HG03460 (cell line): ENCODE measurements around the gene ZNF768.

ENCODE experiments used
- ATAC-seq: cut with Tn5 transposase; IDR thresholded peaks from one replicate; pipeline ENCODE4 v1.9.1; 2021; ENCODE audit not compliant: unreplicated experiment

ZNF768 gene

GRCh38 chr16:30526137-30526822, at the start of gene ZNF768:
Gene ZNF768 (minus strand): TSS chr16:30526566. CDS start chr16:30526413, 153 bp downstream.
- peak; percentile 24 for ATAC-seq

GRCh38 chr16:30574678-30575077, 48.3 kb upstream of the ZNF768 start:
- no peak for ATAC-seq

GRCh38 chr16:30571445-30572322, 45.3 kb upstream of the ZNF768 start, which contains the start of gene ZNF688:
Gene ZNF688 (minus strand): TSS chr16:30571714. CDS start chr16:30571629, 85 bp downstream.
- ATAC-seq = peak; percentile 77

GRCh38 chr16:30570636-30571444, 44.5 kb upstream of the ZNF768 start:
- ATAC-seq = no peak

- ATAC-seq = no peak
Measured at GRCh38 chr16:30569746-30570635, 43.6 kb upstream of the ZNF768 start.

GRCh38 chr16:30569281-30569680, 42.9 kb upstream of the ZNF768 start:
- ATAC-seq = no peak

- no peak for ATAC-seq
Measured at GRCh38 chr16:30567991-30568638, 41.7 kb upstream of the ZNF768 start.

GRCh38 chr16:30567160-30567990, 41.0 kb upstream of the ZNF768 start:
- no peak for ATAC-seq

- ATAC-seq = no peak
Measured at GRCh38 chr16:30566531-30566930, 40.2 kb upstream of the ZNF768 start.

GRCh38 chr16:30565984-30566383, 39.6 kb upstream of the ZNF768 start:
- ATAC-seq = no peak

GRCh38 chr16:30565526-30565925, 39.2 kb upstream of the ZNF768 start:
- ATAC-seq = no peak

GRCh38 chr16:30562021-30562420, 35.7 kb upstream of the ZNF768 start:
- no peak for ATAC-seq

- ATAC-seq = no peak
Measured at GRCh38 chr16:30561089-30561816, 34.9 kb upstream of the ZNF768 start.

GRCh38 chr16:30559690-30560089, 33.3 kb upstream of the ZNF768 start:
- ATAC-seq = no peak

GRCh38 chr16:30558789-30559377, 32.5 kb upstream of the ZNF768 start:
- no peak for ATAC-seq

- ATAC-seq = peak; percentile 86
Measured at GRCh38 chr16:30557957-30558788, 31.8 kb upstream of the ZNF768 start, which contains the start of gene ZNF764. Gene ZNF764 (minus strand): TSS chr16:30558374. CDS start chr16:30558182, 192 bp downstream.

- peak; percentile 18 for ATAC-seq
Measured at GRCh38 chr16:30557707-30557956, 31.3 kb upstream of the ZNF768 start.
